Panc1 (cell line): ENCODE measurements around the gene CLIC1. TPM values are rescaled to one million over a fixed set of nuclear protein-coding genes. Genes with fewer than 3 reads are reported as not detected.

Experiments
- ATAC-seq: fragments of 200-7000 bp; cut with Tn5 transposase; 2 replicates; pipeline ENCODE4 v1.9.1; 2020; ENCODE audit warnings: mild to moderate bottlenecking, moderate library complexity
- BruUV-seq: library from RNA; stranded (reverse); fragments of 400-500 nt; replicated peaks from 2 replicates; lab custom pipeline; 2021; lab: Mats Ljungman, UMichigan
- CTCF ChIA-PET: fragments of 300-600 bp; sonication (Branson Sonifier 250); formaldehyde crosslinking; loops from one replicate; lab custom pipeline; 2022; ENCODE audit warnings: antibody characterized with exemption; lab: Charles Lee
- POLR2A ChIA-PET: fragments of 300-600 bp; sonication (Branson Sonifier 250); formaldehyde crosslinking; loops from one replicate; lab custom pipeline; 2022; ENCODE audit warnings: antibody characterized with exemption; lab: Charles Lee
- DNase-seq: peaks from one replicate; pipeline ENCODE4 v3.0.0-alpha.2; 2010; ENCODE audit warnings: low read depth, low spot score
- H3K27ac ChIP-seq: 2 replicates; pipeline ENCODE4 v1.5.1; 2011; ENCODE audit warnings: mild to moderate bottlenecking, low read length, inconsistent platforms
- H3K27me3 ChIP-seq: fragments of 200-500 bp; sonication (Bioruptor generic); 2 replicates; pipeline ENCODE4 v1.6.0; 2014; ENCODE audit warnings: low read length, inconsistent platforms; ENCODE audit not compliant: control insufficient read depth, insufficient read depth
- H3K36me3 ChIP-seq: fragments of 200-500 bp; sonication (Bioruptor generic); 2 replicates; pipeline ENCODE4 v1.5.1; 2014; ENCODE audit warnings: inconsistent platforms, mild to moderate bottlenecking, low read length, moderate library complexity; ENCODE audit not compliant: control insufficient read depth, insufficient read depth
- H3K4me1 ChIP-seq: 2 replicates; pipeline ENCODE4 v1.5.1; 2011; ENCODE audit warnings: inconsistent platforms, mild to moderate bottlenecking, low read length, moderate library complexity; ENCODE audit not compliant: control insufficient read depth, insufficient read depth
- H3K4me3 ChIP-seq, 2 experiments: 2 replicates each; pipeline ENCODE4 v1.5.1; 2011 to 2012; ENCODE audit warnings: low read depth in 2 of 2, low read length in 2 of 2, mild to moderate bottlenecking in 2 of 2, inconsistent platforms in 1 of 2, moderate library complexity in 1 of 2
- H3K9me3 ChIP-seq: fragments of 200-500 bp; sonication (Bioruptor generic); 2 replicates; pipeline ENCODE4 v1.5.1; 2014; ENCODE audit warnings: low read depth, mild to moderate bottlenecking, inconsistent platforms, low read length, moderate library complexity; ENCODE audit not compliant: control insufficient read depth, insufficient read depth
- CTCF ChIP-seq: fragments of 450-650 bp; IDR thresholded peaks from 2 replicates; pipeline ENCODE4 v1.5.1; 2017; ENCODE audit warnings: mild to moderate bottlenecking
- POLR2AphosphoS5 ChIP-seq: IDR thresholded peaks from 2 replicates; pipeline ENCODE4 v1.6.1; 2012; ENCODE audit warnings: mild to moderate bottlenecking, low read depth, low read length, moderate library complexity
- SIN3A ChIP-seq: IDR thresholded peaks from 2 replicates; pipeline ENCODE4 v1.6.1; 2012; ENCODE audit warnings: low read depth, mild to moderate bottlenecking, low read length, moderate library complexity, borderline replicate concordance; ENCODE audit not compliant: insufficient read depth
- TCF7L2 ChIP-seq: IDR thresholded peaks from 2 replicates; pipeline ENCODE4 v1.6.1; 2011; ENCODE audit warnings: mild to moderate bottlenecking, low read depth, low read length, inconsistent platforms
- in situ Hi-C: cut with HindIII; loops from 2 replicates; pipeline ENCODE4 v1.10.0; 2016; ENCODE audit warnings: low sequenced_read_pairs, low pct_unique_long_range_greater_than_20kb
- intact Hi-C: fragments of 100-400 bp; cut with micrococcal nuclease; formaldehyde crosslinking; loops from one replicate; pipeline ENCODE4 v1.10.0; 2022; ENCODE audit not compliant: unreplicated experiment
- total RNA-seq: library from RNA; stranded (reverse); gene quantifications from one replicate; pipeline ENCODE4 v1.2.1, GENCODE V29; 2021; ENCODE audit not compliant: unreplicated experiment
- TF ChIP-seq, protein P1 (sequence below), 2 experiments: IDR thresholded peaks; 2 replicates each; pipeline ENCODE4 v1.6.1; 2011 to 2012; ENCODE audit warnings: low read depth in 2 of 2, control low read depth in 1 of 2, low read length in 1 of 2, mild to moderate bottlenecking in 1 of 2, moderate library complexity in 1 of 2; ENCODE audit not compliant: insufficient read depth in 1 of 2

The CLIC1 gene
- total RNA-seq, 1 experiment from 2014 or later: 583 TPM

- peak overlapping the region; percentile 99 to 100 for H3K4me3 ChIP-seq
- no peaks in the 10 kb centered on the region for H3K27me3 ChIP-seq
- no peak for DNase-seq
- H3K4me1 ChIP-seq: peaks cover 63% of the 10 kb centered on the region
- in situ Hi-C loops (no loop called here), intact Hi-C loops (loop anchor here (10.0 kb wide), 1 partner anchor 100 kb away; no protein-coding TSS in a partner anchor)
- BruUV-seq: no TSS peak
- H3K9me3 ChIP-seq: no peaks in the 10 kb centered on the region
- H3K36me3 ChIP-seq: peaks cover 21% of the 10 kb centered on the region
- POLR2A ChIA-PET: interaction anchor here (0.6 to 0.8 kb wide), 6 partner anchors 64 to 1015 kb away, joined by 3 to 11 read pairs (median 8); partner anchors contain the start of gene NEU1
- peak overlapping the region; percentile 100 for H3K27ac ChIP-seq
- CTCF ChIA-PET: no interaction called here
- ATAC-seq: no peak
- TF ChIP-seq, protein P1, sequence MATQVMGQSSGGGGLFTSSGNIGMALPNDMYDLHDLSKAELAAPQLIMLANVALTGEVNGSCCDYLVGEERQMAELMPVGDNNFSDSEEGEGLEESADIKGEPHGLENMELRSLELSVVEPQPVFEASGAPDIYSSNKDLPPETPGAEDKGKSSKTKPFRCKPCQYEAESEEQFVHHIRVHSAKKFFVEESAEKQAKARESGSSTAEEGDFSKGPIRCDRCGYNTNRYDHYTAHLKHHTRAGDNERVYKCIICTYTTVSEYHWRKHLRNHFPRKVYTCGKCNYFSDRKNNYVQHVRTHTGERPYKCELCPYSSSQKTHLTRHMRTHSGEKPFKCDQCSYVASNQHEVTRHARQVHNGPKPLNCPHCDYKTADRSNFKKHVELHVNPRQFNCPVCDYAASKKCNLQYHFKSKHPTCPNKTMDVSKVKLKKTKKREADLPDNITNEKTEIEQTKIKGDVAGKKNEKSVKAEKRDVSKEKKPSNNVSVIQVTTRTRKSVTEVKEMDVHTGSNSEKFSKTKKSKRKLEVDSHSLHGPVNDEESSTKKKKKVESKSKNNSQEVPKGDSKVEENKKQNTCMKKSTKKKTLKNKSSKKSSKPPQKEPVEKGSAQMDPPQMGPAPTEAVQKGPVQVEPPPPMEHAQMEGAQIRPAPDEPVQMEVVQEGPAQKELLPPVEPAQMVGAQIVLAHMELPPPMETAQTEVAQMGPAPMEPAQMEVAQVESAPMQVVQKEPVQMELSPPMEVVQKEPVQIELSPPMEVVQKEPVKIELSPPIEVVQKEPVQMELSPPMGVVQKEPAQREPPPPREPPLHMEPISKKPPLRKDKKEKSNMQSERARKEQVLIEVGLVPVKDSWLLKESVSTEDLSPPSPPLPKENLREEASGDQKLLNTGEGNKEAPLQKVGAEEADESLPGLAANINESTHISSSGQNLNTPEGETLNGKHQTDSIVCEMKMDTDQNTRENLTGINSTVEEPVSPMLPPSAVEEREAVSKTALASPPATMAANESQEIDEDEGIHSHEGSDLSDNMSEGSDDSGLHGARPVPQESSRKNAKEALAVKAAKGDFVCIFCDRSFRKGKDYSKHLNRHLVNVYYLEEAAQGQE (IDR thresholded peaks at IDR 0.05; ENCODE audit: insufficient read depth in 1 of 2, low read depth in 2 of 2, low read length in 1 of 2): no peak
- TF ChIP-seq CTCF (no peak), SIN3A (no peak), POLR2AphosphoS5 (no peak), TCF7L2 (no peak)
Measured at GRCh38 chr6:31734821-31735406, 1.4 kb downstream of the CLIC1 start.

DNA sequence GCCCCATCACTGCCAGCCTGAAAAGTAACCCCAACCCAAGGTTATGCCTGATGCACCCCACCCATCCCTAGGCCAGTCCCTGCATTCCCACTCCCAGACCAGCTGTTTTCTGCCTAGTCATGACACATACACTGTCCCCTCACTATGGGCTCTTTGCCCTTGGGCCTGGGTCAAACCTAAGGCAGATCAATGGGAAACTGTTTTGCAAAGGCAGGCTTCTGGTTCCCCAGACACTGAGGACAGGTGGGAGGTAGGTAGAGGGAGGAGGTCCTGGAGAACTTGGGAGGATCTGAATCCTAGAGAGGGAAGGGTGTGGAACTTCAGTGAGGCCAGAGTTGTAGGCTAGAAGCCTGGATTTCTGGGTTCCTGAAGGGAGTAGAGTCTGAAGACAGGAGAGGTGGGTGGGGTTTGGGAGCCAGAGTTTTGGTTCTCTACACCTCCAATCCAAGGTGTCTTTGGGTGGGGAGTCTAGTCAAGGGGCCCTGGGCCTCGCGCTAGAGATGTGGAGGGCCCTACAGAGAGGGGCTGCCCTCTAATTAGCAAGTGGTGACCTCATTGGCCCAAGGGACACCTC lies 2.0 kb downstream of the CLIC1 start:
- ATAC-seq (no peak), DNase-seq (no peak)
- POLR2A ChIA-PET: no interaction called here
- Histone ChIP-seq H3K27ac (peak overlapping the region; percentile 100), H3K36me3 (peaks cover 22% of the 10 kb centered on the region), H3K27me3 (no peaks in the 10 kb centered on the region), H3K4me3 (peak overlapping the region; percentile 99 to 100), H3K4me1 (peaks cover 63% of the 10 kb centered on the region), H3K9me3 (no peaks in the 10 kb centered on the region)
- no peak for TF ChIP-seq TCF7L2
- TF ChIP-seq POLR2AphosphoS5: no peak
- TF ChIP-seq, protein P1 (IDR thresholded peaks at IDR 0.05; ENCODE audit: insufficient read depth in 1 of 2, low read depth in 2 of 2, low read length in 1 of 2): no peak
- no peak for TF ChIP-seq CTCF
- no peak for TF ChIP-seq SIN3A
- CTCF ChIA-PET: no interaction called here
- in situ Hi-C loops: no loop called here
- intact Hi-C loops: loop anchor here (10.0 kb wide), 1 partner anchor 100 kb away; no protein-coding TSS in a partner anchor
- no TSS peak for BruUV-seq
